ENCODE measurements around the gene KIAA0825.

The KIAA0825 gene

DNA sequence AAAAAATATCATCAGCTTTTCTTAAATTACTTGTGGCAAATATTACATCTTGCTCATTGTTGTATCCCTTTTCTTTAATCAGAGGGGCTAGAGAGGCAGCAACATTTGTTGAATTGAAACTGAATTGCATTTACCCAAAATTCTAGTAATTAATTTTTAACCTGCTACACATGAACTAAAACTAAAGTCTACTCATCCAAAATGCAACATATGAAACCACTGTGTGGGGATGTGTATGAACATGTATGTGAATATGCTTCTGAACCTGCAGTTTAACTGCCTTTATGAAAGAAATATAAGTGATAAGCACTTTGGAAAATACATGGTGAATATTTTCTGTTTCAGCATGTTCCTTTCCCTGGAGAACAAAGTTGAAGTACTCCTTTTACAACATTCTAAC lies 158.5 kb downstream of the KIAA0825 start:
- ATAC-seq (ENCODE audit: insufficient read depth, low read depth) (no peak), DNase-seq (no peak)
- Histone ChIP-seq H3K79me2 (ENCODE audit: insufficient read depth, low read length) (no peaks in the 10 kb centered on the region), H3K4me3 (ENCODE audit: low read depth in 1 of 2, low read length in 2 of 2) (no peak overlapping the region), H3K4me1 (ENCODE audit: insufficient read depth, low read length) (no peaks in the 10 kb centered on the region), H2AFZ (ENCODE audit: low read depth, low read length) (no peak overlapping the region), H3K27me3 (ENCODE audit: insufficient read depth, low read length, poor library complexity) (no peaks in the 10 kb centered on the region), H3K27ac (ENCODE audit: low read length) (no peak overlapping the region), H4K20me1 (ENCODE audit: insufficient read depth, low read length) (no peaks in the 10 kb centered on the region), H3K9me3 (ENCODE audit: insufficient read depth, low read length, severe bottlenecking) (no peaks in the 10 kb centered on the region), H3K9ac (ENCODE audit: low read depth, low read length) (no peak overlapping the region), H3K36me3 (ENCODE audit: insufficient read depth, low read length) (no peaks in the 10 kb centered on the region), H3K4me2 (ENCODE audit: insufficient read depth, low read length) (no peak overlapping the region)
- no peak for TF ChIP-seq EZH2 (IDR thresholded peaks at IDR 0.05; ENCODE audit: borderline replicate concordance, low read depth, low read length, severe bottlenecking)
- TF ChIP-seq, protein P1, sequence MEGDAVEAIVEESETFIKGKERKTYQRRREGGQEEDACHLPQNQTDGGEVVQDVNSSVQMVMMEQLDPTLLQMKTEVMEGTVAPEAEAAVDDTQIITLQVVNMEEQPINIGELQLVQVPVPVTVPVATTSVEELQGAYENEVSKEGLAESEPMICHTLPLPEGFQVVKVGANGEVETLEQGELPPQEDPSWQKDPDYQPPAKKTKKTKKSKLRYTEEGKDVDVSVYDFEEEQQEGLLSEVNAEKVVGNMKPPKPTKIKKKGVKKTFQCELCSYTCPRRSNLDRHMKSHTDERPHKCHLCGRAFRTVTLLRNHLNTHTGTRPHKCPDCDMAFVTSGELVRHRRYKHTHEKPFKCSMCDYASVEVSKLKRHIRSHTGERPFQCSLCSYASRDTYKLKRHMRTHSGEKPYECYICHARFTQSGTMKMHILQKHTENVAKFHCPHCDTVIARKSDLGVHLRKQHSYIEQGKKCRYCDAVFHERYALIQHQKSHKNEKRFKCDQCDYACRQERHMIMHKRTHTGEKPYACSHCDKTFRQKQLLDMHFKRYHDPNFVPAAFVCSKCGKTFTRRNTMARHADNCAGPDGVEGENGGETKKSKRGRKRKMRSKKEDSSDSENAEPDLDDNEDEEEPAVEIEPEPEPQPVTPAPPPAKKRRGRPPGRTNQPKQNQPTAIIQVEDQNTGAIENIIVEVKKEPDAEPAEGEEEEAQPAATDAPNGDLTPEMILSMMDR (IDR thresholded peaks at IDR 0.05; ENCODE audit: borderline replicate concordance, extremely low read depth, low read length, poor library complexity, severe bottlenecking) = no peak

DNA sequence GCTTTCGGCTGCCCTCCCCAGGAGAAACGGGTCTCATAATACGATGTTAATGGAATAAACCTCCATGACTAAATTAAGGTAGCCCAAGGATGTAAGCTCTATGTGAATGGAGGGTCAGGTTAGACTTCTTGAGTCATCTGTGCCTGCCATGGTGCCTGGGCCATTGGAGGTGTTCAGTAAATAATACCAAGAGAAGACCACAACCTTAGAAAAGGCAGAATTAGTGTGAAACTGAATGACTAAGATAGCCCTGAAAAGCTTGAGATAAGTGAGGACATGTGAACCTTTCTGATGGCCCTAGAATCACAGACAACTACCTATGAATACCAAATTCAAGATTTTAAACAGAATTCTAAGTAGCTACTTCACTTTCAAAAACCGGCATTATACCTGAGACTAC lies 160.6 kb downstream of the KIAA0825 start:
- ATAC-seq (ENCODE audit: insufficient read depth, low read depth) = no peak
- Histone ChIP-seq H2AFZ (ENCODE audit: low read depth, low read length) (no peak overlapping the region), H3K27me3 (ENCODE audit: insufficient read depth, low read length, poor library complexity) (no peaks in the 10 kb centered on the region), H3K27ac (ENCODE audit: low read length) (no peak overlapping the region), H3K4me2 (ENCODE audit: insufficient read depth, low read length) (no peak overlapping the region), H3K79me2 (ENCODE audit: insufficient read depth, low read length) (no peaks in the 10 kb centered on the region), H3K9ac (ENCODE audit: low read depth, low read length) (no peak overlapping the region), H4K20me1 (ENCODE audit: insufficient read depth, low read length) (no peaks in the 10 kb centered on the region), H3K4me3 (ENCODE audit: low read depth in 1 of 2, low read length in 2 of 2) (no peak overlapping the region), H3K36me3 (ENCODE audit: insufficient read depth, low read length) (no peaks in the 10 kb centered on the region), H3K9me3 (ENCODE audit: insufficient read depth, low read length, severe bottlenecking) (no peaks in the 10 kb centered on the region), H3K4me1 (ENCODE audit: insufficient read depth, low read length) (no peaks in the 10 kb centered on the region)
- no peak for DNase-seq
- no peak for TF ChIP-seq EZH2 (IDR thresholded peaks at IDR 0.05; ENCODE audit: borderline replicate concordance, low read depth, low read length, severe bottlenecking)
- TF ChIP-seq, protein P1 (IDR thresholded peaks at IDR 0.05; ENCODE audit: borderline replicate concordance, extremely low read depth, low read length, poor library complexity, severe bottlenecking) = no peak

DNA sequence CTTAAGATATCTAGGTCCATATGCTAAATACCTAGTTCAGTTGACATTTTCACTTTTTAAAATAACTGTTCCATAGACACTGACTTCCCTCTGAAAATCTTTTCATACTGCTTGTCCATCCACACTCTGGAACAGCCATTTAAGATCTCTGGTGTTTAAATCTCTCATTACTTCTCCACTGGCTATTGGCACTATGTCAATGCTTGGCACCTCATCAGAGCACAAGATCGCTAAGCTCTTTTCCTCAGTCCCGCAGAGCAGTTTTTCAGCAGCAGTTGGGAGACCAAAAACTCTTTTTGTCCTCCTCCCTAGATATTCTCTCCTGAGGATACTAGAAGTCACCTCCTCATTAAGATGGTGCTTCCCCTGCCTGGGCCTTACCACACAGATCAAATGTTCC lies 172.7 kb downstream of the KIAA0825 start:
- Histone ChIP-seq H3K9me3 (ENCODE audit: insufficient read depth, low read length, severe bottlenecking) (no peaks in the 10 kb centered on the region), H3K4me3 (ENCODE audit: low read depth in 1 of 2, low read length in 2 of 2) (no peak overlapping the region), H3K79me2 (ENCODE audit: insufficient read depth, low read length) (no peaks in the 10 kb centered on the region), H2AFZ (ENCODE audit: low read depth, low read length) (no peak overlapping the region), H4K20me1 (ENCODE audit: insufficient read depth, low read length) (no peaks in the 10 kb centered on the region), H3K4me2 (ENCODE audit: insufficient read depth, low read length) (no peak overlapping the region), H3K36me3 (ENCODE audit: insufficient read depth, low read length) (no peaks in the 10 kb centered on the region), H3K9ac (ENCODE audit: low read depth, low read length) (no peak overlapping the region), H3K27ac (ENCODE audit: low read length) (no peak overlapping the region), H3K4me1 (ENCODE audit: insufficient read depth, low read length) (no peaks in the 10 kb centered on the region), H3K27me3 (ENCODE audit: insufficient read depth, low read length, poor library complexity) (no peaks in the 10 kb centered on the region)
- no peak for TF ChIP-seq EZH2 (IDR thresholded peaks at IDR 0.05; ENCODE audit: borderline replicate concordance, low read depth, low read length, severe bottlenecking)
- TF ChIP-seq, protein P1 (IDR thresholded peaks at IDR 0.05; ENCODE audit: borderline replicate concordance, extremely low read depth, low read length, poor library complexity, severe bottlenecking) = no peak
- ATAC-seq (ENCODE audit: insufficient read depth, low read depth) = no peak
- DNase-seq = no peak

DNA sequence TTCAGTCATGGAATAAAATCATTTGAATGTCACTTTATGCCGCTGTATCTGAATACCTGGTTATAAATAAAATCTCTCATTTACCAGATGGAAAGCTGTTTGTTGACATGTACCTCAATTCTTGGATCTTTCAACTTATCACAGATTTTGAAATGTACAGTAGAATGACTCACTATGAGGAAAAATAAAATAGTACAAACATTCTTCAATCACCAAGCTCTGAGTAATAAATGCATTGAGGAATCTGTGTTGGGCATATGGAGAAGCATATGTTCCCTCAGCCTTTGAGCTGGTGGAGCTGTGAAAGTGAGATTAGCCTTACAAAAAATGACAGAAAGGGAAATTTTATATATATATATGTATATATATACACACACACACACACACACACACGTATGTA lies 175.4 kb downstream of the KIAA0825 start:
- TF ChIP-seq, protein P1 (IDR thresholded peaks at IDR 0.05; ENCODE audit: borderline replicate concordance, extremely low read depth, low read length, poor library complexity, severe bottlenecking) = no peak
- Histone ChIP-seq H3K4me1 (ENCODE audit: insufficient read depth, low read length) (no peaks in the 10 kb centered on the region), H3K79me2 (ENCODE audit: insufficient read depth, low read length) (no peaks in the 10 kb centered on the region), H3K4me2 (ENCODE audit: insufficient read depth, low read length) (no peak overlapping the region), H3K36me3 (ENCODE audit: insufficient read depth, low read length) (no peaks in the 10 kb centered on the region), H3K27ac (ENCODE audit: low read length) (no peak overlapping the region), H3K9me3 (ENCODE audit: insufficient read depth, low read length, severe bottlenecking) (no peaks in the 10 kb centered on the region), H3K4me3 (ENCODE audit: low read depth in 1 of 2, low read length in 2 of 2) (no peak overlapping the region), H4K20me1 (ENCODE audit: insufficient read depth, low read length) (no peaks in the 10 kb centered on the region), H2AFZ (ENCODE audit: low read depth, low read length) (no peak overlapping the region), H3K9ac (ENCODE audit: low read depth, low read length) (no peak overlapping the region), H3K27me3 (ENCODE audit: insufficient read depth, low read length, poor library complexity) (no peaks in the 10 kb centered on the region)
- ATAC-seq (ENCODE audit: insufficient read depth, low read depth) (no peak), DNase-seq (no peak)
